ENCODE measurements around the gene LRRC74B.

DNA sequence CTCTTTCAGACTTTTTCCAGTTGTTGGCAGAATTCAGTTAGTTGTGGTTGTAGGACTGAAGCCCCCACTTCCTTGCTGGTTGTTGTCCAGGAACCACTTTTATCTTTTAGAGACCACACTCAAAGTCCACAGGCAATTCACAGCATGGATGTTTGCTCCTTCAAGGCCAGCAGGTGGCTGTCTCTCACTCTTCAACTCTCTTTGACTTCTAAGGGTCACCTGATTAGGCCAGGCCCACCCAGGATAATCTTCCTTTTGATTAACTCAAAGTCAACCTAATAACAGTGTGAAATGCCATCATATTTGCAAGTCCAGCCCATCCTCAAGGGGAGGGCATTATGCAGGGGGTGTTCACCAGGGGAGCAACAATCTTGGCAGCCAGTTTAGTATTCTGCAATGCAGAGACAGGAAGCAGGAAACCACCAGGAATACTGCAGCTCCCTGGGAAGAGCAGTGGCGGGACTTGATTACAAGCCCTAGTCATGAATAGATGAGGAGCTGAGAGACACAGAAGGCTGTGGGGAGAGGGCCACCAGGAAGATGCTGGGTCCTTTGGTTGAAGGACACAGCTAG lies 52.4 kb downstream of the LRRC74B start:
- TF ChIP-seq GATA2 (IDR thresholded peaks at IDR 0.05; ENCODE audit: low read depth, low read length) (no peak), GATA3 (IDR thresholded peaks at IDR 0.05; ENCODE audit: low read depth, low read length) (no peak)

Data from SH-SY5Y (cell line).